Small intestine (tissue), 7 donors: ENCODE measurements around the gene ADAMTS16. TPM values are rescaled to one million over a fixed set of nuclear protein-coding genes. Genes with fewer than 3 reads are reported as not detected.

Experiments
- DNase-seq, 2 donors: peaks; one replicate each; pipeline versions ENCODE4 v3.0.0 to v3.0.0-alpha.2; 2013
- FAIRE-seq: peaks from 2 replicates; lab custom pipeline; 2012; peaks lifted over from hg19 to GRCh38; lab: Jason Lieb, UNC
- H3K27ac ChIP-seq, 3 donors: one replicate each; pipeline ENCODE4 v1.5.1; 2013; ENCODE audit warnings: low read length in 2 of 3, mild to moderate bottlenecking in 2 of 3, control low read depth in 1 of 3, inconsistent platforms in 1 of 3, low read depth in 1 of 3, moderate library complexity in 1 of 3
- H3K27me3 ChIP-seq, 3 donors: one replicate each; pipeline ENCODE4 v1.6.1; 2013; ENCODE audit warnings: low read length in 3 of 3, inconsistent platforms in 1 of 3; ENCODE audit not compliant: control insufficient read depth in 3 of 3, insufficient read depth in 3 of 3
- H3K36me3 ChIP-seq, 3 donors: one replicate each; pipeline ENCODE4 v1.6.1; 2013; ENCODE audit warnings: low read length in 3 of 3, inconsistent platforms in 1 of 3, low read depth in 1 of 3, mild to moderate bottlenecking in 1 of 3, moderate library complexity in 1 of 3; ENCODE audit not compliant: control insufficient read depth in 3 of 3, insufficient read depth in 2 of 3
- H3K4me1 ChIP-seq, 3 donors: one replicate each; pipeline ENCODE4 v1.6.1; 2013; ENCODE audit warnings: low read length in 2 of 3, inconsistent platforms in 1 of 3, low read depth in 1 of 3, mild to moderate bottlenecking in 1 of 3, moderate library complexity in 1 of 3; ENCODE audit not compliant: control insufficient read depth in 3 of 3, insufficient read depth in 2 of 3
- H3K4me3 ChIP-seq, 3 donors: one replicate each; pipeline ENCODE4 v1.5.1; 2013; ENCODE audit warnings: low read length in 3 of 3, control low read depth in 1 of 3, inconsistent platforms in 1 of 3, low read depth in 1 of 3, mild to moderate bottlenecking in 1 of 3, moderate library complexity in 1 of 3
- H3K9me3 ChIP-seq, 2 donors: one replicate each; pipeline ENCODE4 v1.6.1; 2013; ENCODE audit warnings: low read depth in 1 of 2, low read length in 1 of 2; ENCODE audit not compliant: control insufficient read depth in 2 of 2, insufficient read depth in 1 of 2
- WGBS, 3 donors: extraction: QIAGEN DNeasy Blood & Tissue Kit; methylation state at CpG; one replicate each; pipeline ENCODE4 v1.1.7; 2013; 5-methylcytosine and 5-hydroxymethylcytosine counted together
- polyA plus RNA-seq, 4 donors: library from polyadenylated mRNA; stranded (reverse) in 3 of 4; unstranded in 1 of 4; fragments of 200-250 nt in 3 of 4; fragments of 120-200 nt in 1 of 4; gene quantifications; one replicate each; pipeline versions ENCODE4 v1.2.1 to v1.2.3, GENCODE V29; 2013
- donor health status: healthy with polysubstance abuse.
- donor health status: control.
- donor health status: control.
- donor health status: Bipolar disorder and iron deficiency.
- donor health status: healthy.

ADAMTS16 gene
- polyA plus RNA-seq, 4 donors, result 0.06 to 0.66 TPM; not detected in 2

DNA sequence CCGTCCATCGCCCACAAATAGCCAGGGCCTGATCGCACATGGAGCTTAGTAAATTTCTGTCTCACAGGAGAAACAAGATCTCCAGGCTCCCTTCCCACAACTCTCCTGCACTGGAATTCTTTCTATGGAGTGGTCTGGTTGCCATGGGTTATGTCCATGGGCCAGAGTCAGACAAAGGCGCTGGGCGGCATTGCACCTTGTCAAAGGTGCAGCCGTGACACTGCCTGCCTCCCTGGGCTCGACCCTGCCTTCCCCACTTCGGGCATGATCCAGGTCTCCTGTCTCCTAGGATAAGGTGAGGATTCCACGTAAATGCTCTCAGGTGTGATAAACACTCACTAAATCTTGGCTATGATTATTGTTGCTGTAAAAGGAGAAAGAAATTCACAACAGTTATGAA, 130.0 kb downstream of the ADAMTS16 start:
- DNase-seq (no peak), FAIRE-seq (no peak)
- Histone ChIP-seq H3K9me3 (no peaks in the 10 kb centered on the region), H3K36me3 (no peaks in the 10 kb centered on the region), H3K27me3 (no peaks in the 10 kb centered on the region), H3K4me3 (no peak overlapping the region), H3K4me1 (peaks cover 0 to 3% (median 1%) of the 10 kb centered on the region in 3 donors), H3K27ac (no peak overlapping the region)
- 89 to 92% (median 91%) methylated on average over 9 of the region's 9 CpGs for WGBS, 3 donors

DNA sequence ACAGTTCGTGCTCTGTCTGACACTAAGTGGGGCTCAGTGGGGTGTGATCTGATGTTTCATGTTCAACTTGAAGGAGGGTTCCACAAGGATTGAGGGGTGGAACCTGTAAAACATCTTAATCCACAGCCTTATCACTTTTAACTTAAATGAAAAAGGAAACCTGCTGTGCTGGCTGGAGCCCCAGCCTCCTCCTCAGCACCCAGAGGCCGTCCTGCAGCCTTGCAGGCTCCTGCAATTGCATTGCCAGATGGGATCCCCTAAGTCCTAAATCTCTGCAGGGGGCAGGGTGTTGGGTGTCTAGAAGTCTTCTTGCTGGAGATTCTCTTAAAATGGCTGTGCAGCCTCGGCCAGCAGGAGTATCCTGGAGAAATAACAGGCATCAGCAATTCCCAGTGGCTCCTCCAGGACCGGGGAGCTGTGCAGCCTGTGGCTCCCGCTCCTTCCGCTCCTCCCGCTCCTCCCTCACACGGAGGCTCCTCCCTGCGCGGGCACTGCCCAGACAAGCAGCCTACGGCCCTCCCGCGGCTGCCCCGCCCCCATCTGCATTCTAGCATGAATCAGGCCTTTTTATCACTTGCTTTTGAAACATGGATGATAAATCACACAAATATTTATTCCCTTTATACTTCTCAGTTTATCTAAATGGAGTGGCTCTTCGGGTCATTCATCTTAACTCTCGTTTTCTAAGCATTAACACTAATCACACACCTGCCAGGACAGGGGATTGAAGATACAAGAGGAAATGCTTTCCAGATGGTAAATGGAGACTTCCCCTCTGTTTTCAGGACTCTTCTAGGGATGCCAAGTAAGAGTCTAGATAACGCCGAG, 131.0 kb downstream of the ADAMTS16 start:
- DNase-seq, result peak; percentile 73 to 74
- 15 to 33% (median 22%) methylated on average over 18 of the region's 18 CpGs for WGBS, 3 donors
- no peak overlapping the region for H3K4me3 ChIP-seq
- peaks cover 0 to 3% (median 1%) of the 10 kb centered on the region in 3 donors for H3K4me1 ChIP-seq
- no peak for FAIRE-seq
- no peaks in the 10 kb centered on the region for H3K36me3 ChIP-seq
- no peak overlapping the region for H3K27ac ChIP-seq
- no peaks in the 10 kb centered on the region for H3K27me3 ChIP-seq
- H3K9me3 ChIP-seq, result no peaks in the 10 kb centered on the region

DNA sequence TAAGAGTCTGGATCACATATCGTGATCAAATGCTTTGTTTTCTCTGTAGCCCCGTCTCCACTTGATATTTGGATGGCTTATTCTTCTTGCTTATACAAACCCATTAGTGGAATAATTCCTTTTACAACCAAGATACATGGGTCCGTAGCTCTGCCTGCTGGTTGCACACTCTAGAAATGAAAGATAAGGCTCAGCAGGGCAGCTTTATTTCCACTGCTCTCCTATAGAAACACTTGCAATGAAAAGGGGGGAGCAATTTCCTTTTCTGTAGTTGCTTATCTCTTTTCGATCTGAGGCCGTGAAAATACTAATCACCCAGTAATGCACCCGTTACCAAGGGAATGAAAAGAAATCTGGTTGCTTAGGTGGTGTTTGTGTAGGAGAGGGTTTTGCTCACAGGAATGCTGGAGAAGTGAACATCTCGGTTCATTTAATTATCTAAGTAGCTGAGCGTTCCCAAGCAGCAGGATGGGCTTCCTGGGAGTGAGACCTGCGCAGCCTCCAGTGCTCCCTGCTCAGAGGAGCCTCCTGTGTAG, 131.7 kb downstream of the ADAMTS16 start:
- Histone ChIP-seq H3K27ac (no peak overlapping the region), H3K4me3 (no peak overlapping the region), H3K4me1 (peaks cover 0 to 3% (median 1%) of the 10 kb centered on the region in 3 donors), H3K36me3 (no peaks in the 10 kb centered on the region), H3K27me3 (no peaks in the 10 kb centered on the region), H3K9me3 (no peaks in the 10 kb centered on the region)
- DNase-seq (peak in 1 of 2 donors; percentile 8), FAIRE-seq (no peak)
- WGBS, 3 donors, result 23 to 40% (median 28%) methylated on average over 9 of the region's 9 CpGs

DNA sequence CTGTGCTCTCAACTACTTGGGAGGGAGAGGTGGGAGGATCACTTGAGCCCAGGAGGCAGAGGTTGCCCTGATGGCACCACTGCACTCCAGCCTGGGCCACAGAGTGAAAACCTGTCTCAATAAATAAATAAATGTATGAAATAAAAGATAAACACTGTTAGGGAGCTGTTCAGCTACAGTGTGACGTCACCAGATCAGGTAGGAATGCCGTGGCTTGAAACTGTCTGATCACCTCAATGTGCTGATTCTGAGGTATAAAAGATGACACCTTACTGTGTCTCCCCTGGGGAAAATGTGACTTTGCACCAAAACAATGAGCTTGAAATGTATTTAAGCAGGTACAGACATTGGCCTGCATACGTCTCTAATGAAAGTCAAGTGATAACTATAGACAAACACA, 133.3 kb downstream of the ADAMTS16 start:
- H3K36me3 ChIP-seq, result no peaks in the 10 kb centered on the region
- 79 to 88% (median 79%) methylated on average over 3 of the region's 3 CpGs for WGBS, 3 donors
- peaks cover 0 to 3% (median 1%) of the 10 kb centered on the region in 3 donors for H3K4me1 ChIP-seq
- H3K27ac ChIP-seq, result no peak overlapping the region
- H3K4me3 ChIP-seq, result no peak overlapping the region
- H3K9me3 ChIP-seq, result no peaks in the 10 kb centered on the region
- FAIRE-seq (no peak), DNase-seq (no peak)
- no peaks in the 10 kb centered on the region for H3K27me3 ChIP-seq

DNA sequence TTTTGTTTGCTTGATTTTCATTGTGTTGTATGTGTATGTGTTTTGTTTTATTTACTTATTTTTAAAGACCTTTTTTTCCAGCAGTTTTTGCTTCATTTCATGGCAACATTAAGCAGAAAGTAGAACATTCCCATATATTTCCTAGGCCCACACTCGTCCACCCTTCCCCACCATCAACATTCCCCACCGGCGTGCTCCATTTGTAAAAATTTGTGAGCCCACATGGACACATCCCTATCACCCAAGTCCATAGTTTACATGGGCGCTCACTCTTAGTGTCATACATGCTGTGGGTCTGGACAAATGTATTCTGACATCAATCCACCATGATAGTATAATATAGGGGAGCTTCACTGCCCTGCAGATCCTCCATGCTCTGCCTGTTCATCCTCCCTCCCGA, 133.8 kb downstream of the ADAMTS16 start:
- Histone ChIP-seq H3K9me3 (no peaks in the 10 kb centered on the region), H3K27me3 (no peaks in the 10 kb centered on the region), H3K4me3 (no peak overlapping the region), H3K36me3 (no peaks in the 10 kb centered on the region), H3K4me1 (peaks cover 0 to 3% (median 1%) of the 10 kb centered on the region in 3 donors), H3K27ac (no peak overlapping the region)
- WGBS, 3 donors, result 78 to 91% (median 91%) methylated on average over 5 of the region's 5 CpGs
- no peak for FAIRE-seq
- no peak for DNase-seq

DNA sequence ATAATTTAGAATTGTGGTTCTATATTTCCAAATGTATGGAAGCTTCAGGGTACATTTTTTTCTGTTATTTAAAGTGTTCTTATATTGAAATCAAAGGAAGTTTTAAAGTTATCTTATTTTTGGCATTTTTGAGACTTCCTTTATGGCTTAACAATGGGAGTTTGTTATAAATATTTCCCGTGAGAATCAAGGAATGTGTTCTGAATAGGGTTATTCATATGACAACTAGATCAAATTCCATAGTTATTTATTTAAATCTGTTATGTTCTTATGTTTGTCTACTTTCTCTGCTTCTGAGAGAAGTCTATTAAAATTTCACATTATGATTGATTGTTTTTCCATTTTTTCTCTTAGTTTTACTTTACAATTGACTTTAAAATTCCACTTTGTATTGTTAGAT, 135.1 kb downstream of the ADAMTS16 start:
- DNase-seq (no peak), FAIRE-seq (no peak)
- H3K9me3 ChIP-seq, result no peaks in the 10 kb centered on the region
- H3K4me1 ChIP-seq, result peaks cover 0 to 3% (median 1%) of the 10 kb centered on the region in 3 donors
- H3K36me3 ChIP-seq, result no peaks in the 10 kb centered on the region
- H3K27me3 ChIP-seq, result no peaks in the 10 kb centered on the region
- 43 to 50% (median 50%) methylated on average over 1 of the region's 1 CpG for WGBS, 3 donors
- H3K27ac ChIP-seq, result no peak overlapping the region
- H3K4me3 ChIP-seq, result no peak overlapping the region

DNA sequence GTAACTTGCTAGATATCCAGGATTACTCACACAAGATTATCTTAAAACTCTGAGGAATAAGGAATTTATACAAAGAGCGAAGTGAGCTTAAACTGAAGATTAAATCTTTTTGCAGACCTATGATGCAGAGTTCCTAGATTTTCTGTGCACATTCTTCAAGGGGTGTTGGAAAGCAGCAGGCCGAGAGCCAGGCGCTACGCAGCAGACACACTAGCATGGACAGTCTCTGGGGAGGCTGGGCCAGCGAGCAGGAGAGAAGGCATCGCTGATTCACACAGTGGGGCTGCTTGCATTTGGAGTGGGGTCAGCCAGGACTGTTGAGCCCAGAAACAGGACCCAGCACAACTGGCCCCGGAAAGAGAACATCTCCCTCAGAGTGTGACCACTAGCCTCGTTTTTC, 136.3 kb downstream of the ADAMTS16 start:
- no peak overlapping the region for H3K27ac ChIP-seq
- 85 to 93% (median 90%) methylated on average over 8 of the region's 8 CpGs for WGBS, 3 donors
- no peak overlapping the region for H3K4me3 ChIP-seq
- no peaks in the 10 kb centered on the region for H3K27me3 ChIP-seq
- DNase-seq (no peak), FAIRE-seq (no peak)
- H3K36me3 ChIP-seq, result no peaks in the 10 kb centered on the region
- peaks cover 0 to 3% (median 0%) of the 10 kb centered on the region in 3 donors for H3K4me1 ChIP-seq
- H3K9me3 ChIP-seq, result no peaks in the 10 kb centered on the region

DNA sequence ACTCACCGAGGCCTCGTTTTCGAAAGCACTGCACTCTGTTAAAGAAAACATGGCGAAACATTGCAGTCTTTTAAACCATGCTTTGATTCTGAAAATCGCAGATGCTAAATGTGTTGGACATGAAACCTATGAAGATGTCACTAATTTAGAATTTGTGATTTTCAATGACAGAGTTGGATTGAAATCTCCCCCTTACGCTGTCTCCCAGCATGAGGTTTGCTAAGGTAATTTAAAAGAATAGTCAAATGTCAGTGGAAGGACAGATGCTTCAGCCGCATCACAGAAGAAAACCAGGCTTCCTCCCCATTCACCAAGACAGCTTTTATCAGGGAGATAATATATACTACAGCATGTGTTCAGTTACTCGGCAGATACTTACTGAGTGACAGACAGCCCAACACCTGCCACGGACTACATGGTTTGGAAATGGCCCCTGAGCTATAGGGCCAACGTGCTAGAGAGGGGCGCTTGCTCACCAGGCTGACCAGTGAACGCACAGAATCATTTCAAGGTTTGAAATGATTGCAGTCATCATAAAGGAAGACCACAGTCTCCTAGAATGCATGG, 136.9 kb downstream of the ADAMTS16 start:
- H3K36me3 ChIP-seq, result no peaks in the 10 kb centered on the region
- no peak overlapping the region for H3K27ac ChIP-seq
- DNase-seq (no peak), FAIRE-seq (no peak)
- H3K4me3 ChIP-seq, result no peak overlapping the region
- no peaks in the 10 kb centered on the region for H3K27me3 ChIP-seq
- H3K4me1 ChIP-seq, result peaks cover 0 to 1% (median 0%) of the 10 kb centered on the region in 3 donors
- no peaks in the 10 kb centered on the region for H3K9me3 ChIP-seq
- 78 to 91% (median 87%) methylated on average over 12 of the region's 12 CpGs for WGBS, 3 donors
